HT-29 (cell line): ENCODE data around the gene RANBP3. TPM values are rescaled to one million over a fixed set of nuclear protein-coding genes. Genes with fewer than 3 reads are reported as not detected.

Experiments used
- DNase-seq: peaks from one replicate; pipeline ENCODE4 v3.0.0-alpha.2; 2015; ENCODE audit warnings: low spot score
- total RNA-seq: library from RNA; depleted of rRNA; stranded (reverse); fragments of >200 nt; shearing (Covaris generic); gene quantifications from 2 replicates; pipeline ENCODE4 v1.2.3, GENCODE V29; 2014

Gene RANBP3
- total RNA-seq, 1 experiment from 2014 or later = 79.3 TPM

- no peak for DNase-seq
Observed at GRCh38 chr19:5951338-5951861, 26.5 kb downstream of the RANBP3 start.

- no peak for DNase-seq
Observed at GRCh38 chr19:5950741-5951140, 27.2 kb downstream of the RANBP3 start.

- DNase-seq = no peak
Observed at GRCh38 chr19:5949792-5950305, 28.1 kb downstream of the RANBP3 start.

- DNase-seq = no peak
Observed at GRCh38 chr19:5948752-5949564, 29.0 kb downstream of the RANBP3 start.

GRCh38 chr19:5947435-5947834 is 30.5 kb downstream of the RANBP3 start:
- no peak for DNase-seq

GRCh38 chr19:5943623-5944022 is 34.3 kb downstream of the RANBP3 start:
- no peak for DNase-seq

- DNase-seq = no peak
Observed at GRCh38 chr19:5943045-5943444, 34.9 kb downstream of the RANBP3 start.

GRCh38 chr19:5941673-5942072 is 36.3 kb downstream of the RANBP3 start:
- DNase-seq = no peak

GRCh38 chr19:5940260-5941208 is 37.4 kb downstream of the RANBP3 start:
- no peak for DNase-seq

GRCh38 chr19:5937550-5937949 is 40.4 kb downstream of the RANBP3 start:
- DNase-seq = no peak

- DNase-seq = no peak
Observed at GRCh38 chr19:5936292-5936592, 41.7 kb downstream of the RANBP3 start.

GRCh38 chr19:5935473-5936291 is 42.3 kb downstream of the RANBP3 start:
- no peak for DNase-seq

- no peak for DNase-seq
Observed at GRCh38 chr19:5934774-5935472, 43.0 kb downstream of the RANBP3 start.

GRCh38 chr19:5934069-5934401 is 43.9 kb downstream of the RANBP3 start:
- DNase-seq = no peak

- no peak for DNase-seq
Observed at GRCh38 chr19:5933391-5934068, 44.4 kb downstream of the RANBP3 start.

GRCh38 chr19:5932609-5933262 is 45.2 kb downstream of the RANBP3 start:
- no peak for DNase-seq

- DNase-seq = no peak
Observed at GRCh38 chr19:5932146-5932545, 45.8 kb downstream of the RANBP3 start.

- DNase-seq = no peak
Observed at GRCh38 chr19:5931251-5931650, 46.7 kb downstream of the RANBP3 start.

- no peak for DNase-seq
Observed at GRCh38 chr19:5929625-5930024, 48.3 kb downstream of the RANBP3 start.

- no peak for DNase-seq
Observed at GRCh38 chr19:5929179-5929578, 48.8 kb downstream of the RANBP3 start.
